ENCODE measurements around the gene TIMM50. TPM values are rescaled to one million over a fixed set of nuclear protein-coding genes. Genes with fewer than 3 reads are reported as not detected.
A peak's percentile ranks its signal among the peaks of the same experiment; 100 is the strongest.

The TIMM50 gene
- total and polyA plus RNA-seq, 2 of the 8 experiments (the other 6 are each of a cell fraction or from before 2014, with no cell fraction given), result 155 to 187 TPM

- peak overlapping the region; percentile 22 for H2BK120ac ChIP-seq (replicated peaks; ENCODE audit: low read depth, low read length)
- H3K27ac ChIP-seq (ENCODE audit: low read depth, low read length), result no peak overlapping the region
- H3K4me1 ChIP-seq (replicated peaks in 1 of 4; ENCODE audit: control insufficient read depth in 3 of 4, insufficient read depth in 4 of 4, low read length in 3 of 4), result peaks cover 4 to 8% (median 5%) of the 10 kb centered on the region in 4 experiments; a peak in 5 of 7 replicates
- H4K5ac ChIP-seq (ENCODE audit: insufficient read length, low read depth, low read length), result no peak overlapping the region
- no peak overlapping the region for H2AFZ ChIP-seq (ENCODE audit: low read length)
- H4K91ac ChIP-seq (replicated peaks; ENCODE audit: insufficient read length, low read length), result no peak overlapping the region
- H2BK15ac ChIP-seq (ENCODE audit: low read length), result no peak overlapping the region; the same call in 1 of the 2 replicates
- peaks cover 15% of the 10 kb centered on the region for H3K23me2 ChIP-seq (ENCODE audit: low read depth, low read length)
- 97% methylated on average over 5 of the region's 5 CpGs; no CpG with 5 or more reads in 1 of the 2 experiments for WGBS, 2 experiments (ENCODE audit: extremely low coverage in 1 of 2, insufficient coverage in 1 of 2, insufficient read length in 1 of 2, insufficient replicate concordance in 2 of 2, low coverage in 1 of 2, low lambda C conversion rate in 2 of 2, missing lambda C conversion rate in 1 of 2)
- no peak overlapping the region for H3K4me3 ChIP-seq (ENCODE audit: extremely low read depth in 1 of 4, insufficient read depth in 2 of 4, low read depth in 3 of 4, low read length in 4 of 4)
- ChIA-PET CTCF (ENCODE audit: partially characterized antibody) (interaction anchor here (0.7 to 6.5 kb wide), 5 partner anchors 21 to 56 kb away, joined by 3 to 47 read pairs (median 4); partner anchors contain the start of gene EID2), POLR2A (ENCODE audit: partially characterized antibody) (interaction anchor here (0.8 to 11.1 kb wide), 8 partner anchors 11 to 105 kb away, joined by 3 to 96 read pairs (median 4); partner anchors contain the start of genes MED29, PAF1, RPS16 and TIMM50)
- H3K4ac ChIP-seq (replicated peaks; ENCODE audit: insufficient read length, low read depth, low read length), result no peak overlapping the region
- no peak overlapping the region for H2BK5ac ChIP-seq (ENCODE audit: low read depth, low read length)
- no peak overlapping the region for H3K14ac ChIP-seq (ENCODE audit: insufficient read length)
- H2AK5ac ChIP-seq (ENCODE audit: low read depth, low read length), result no peak overlapping the region
- H3K79me2 ChIP-seq (ENCODE audit: control insufficient read depth in 1 of 2, insufficient read depth in 2 of 2, low read length in 2 of 2), result no peaks in the 10 kb centered on the region
- H2BK12ac ChIP-seq (ENCODE audit: low read depth, low read length), result no peak overlapping the region
- no peak overlapping the region for H3K56ac ChIP-seq (replicated peaks; ENCODE audit: insufficient read length, low read depth, low read length)
- no peak overlapping the region for H3K18ac ChIP-seq (ENCODE audit: extremely low read depth, low read length)
- no peak overlapping the region for H3K9ac ChIP-seq (replicated peaks in 1 of 4; ENCODE audit: extremely low read depth in 1 of 4, low read depth in 3 of 4, low read length in 3 of 4)
- H4K8ac ChIP-seq (ENCODE audit: extremely low read depth, insufficient read depth, low read length), result no peak overlapping the region
- FAIRE-seq, result no peak
- peaks cover 11 to 35% (median 30%) of the 10 kb centered on the region in 4 experiments for H3K27me3 ChIP-seq (replicated peaks in 1 of 4; ENCODE audit: control insufficient read depth in 3 of 4, extremely low read depth in 1 of 4, insufficient read depth in 3 of 4, low read length in 3 of 4)
- no peaks in the 10 kb centered on the region for H3K9me3 ChIP-seq (ENCODE audit: insufficient read depth in 2 of 2, low read depth in 1 of 2, low read length in 1 of 2)
- H3K36me3 ChIP-seq (ENCODE audit: control insufficient read depth in 2 of 4, insufficient read depth in 4 of 4, low read length in 3 of 4), result peaks cover 0 to 8% (median 3%) of the 10 kb centered on the region in 4 experiments; a peak in 2 of 8 replicates
- DNase-seq (ENCODE audit: low read depth in 1 of 2, low spot score in 2 of 2), result no peak
- no peak overlapping the region for H3K4me2 ChIP-seq (ENCODE audit: insufficient read depth in 1 of 2, low read depth in 2 of 2, low read length in 2 of 2)
- no peak overlapping the region for H2BK20ac ChIP-seq (ENCODE audit: low read length)
- H3K23ac ChIP-seq (ENCODE audit: insufficient read length), result no peak overlapping the region
- H3K79me1 ChIP-seq (ENCODE audit: low read depth, low read length), result no peaks in the 10 kb centered on the region
- H4K20me1 ChIP-seq (replicated peaks in 1 of 2; ENCODE audit: control insufficient read depth in 1 of 2, insufficient read depth in 2 of 2, low read length in 2 of 2), result no peaks in the 10 kb centered on the region
- TF ChIP-seq MAX (IDR thresholded peaks at IDR 0.05) (no peak), ATF2 (IDR thresholded peaks at IDR 0.05; ENCODE audit: low read length) (no peak), EZH2 (IDR thresholded peaks at IDR 0.05; ENCODE audit: low read depth, low read length, severe bottlenecking) (no peak), KDM1A (IDR thresholded peaks at IDR 0.05; ENCODE audit: borderline replicate concordance, low read length) (no peak), PHF8 (conservative IDR thresholded peaks at IDR 0.05; ENCODE audit: low read depth, low read length) (no peak), RBBP5 (IDR thresholded peaks at IDR 0.05; ENCODE audit: borderline replicate concordance, low read depth, low read length) (no peak), SIX5 (IDR thresholded peaks at IDR 0.05; ENCODE audit: low read depth, low read length) (no peak), TAF1 (IDR thresholded peaks at IDR 0.05; ENCODE audit: low read depth, low read length) (no peak), RFX5 (IDR thresholded peaks at IDR 0.05; ENCODE audit: borderline replicate concordance, low read depth, low read length) (no peak), USF2 (IDR thresholded peaks at IDR 0.05; ENCODE audit: low read length) (no peak)
Measured at GRCh38 chr19:39496063-39496462, 15.4 kb downstream of the TIMM50 start.

Measured in H1 (cell line).